Thoracic aorta (tissue), 2 donors: ENCODE results near the gene WARS2. TPM values are rescaled to one million over a fixed set of nuclear protein-coding genes. Genes with fewer than 3 reads are reported as not detected.
"Not testable (repeated sequence)": the region's sequence is repeated elsewhere in the genome, so short reads cannot be mapped to it uniquely, and the experiment has no call there.

Source experiments
- ATAC-seq: fragments of 150-250 bp; one replicate; pipeline ENCODE4 v1.8.0; 2017; ENCODE audit warnings: low read depth; ENCODE audit not compliant: insufficient number of reproducible peaks, low FRiP score
- DNase-seq: peaks from one replicate; pipeline ENCODE4 v3.0.0-alpha.2; 2020; ENCODE audit warnings: low spot score
- H3K27ac ChIP-seq, 2 donors: fragments of 200-600 bp; sonication (generic); 1 replicate in 1 of 2; 2 replicates in 1 of 2; pipeline ENCODE4 v1.5.1; 2016; ENCODE audit warnings: mild to moderate bottlenecking in 2 of 2, moderate library complexity in 2 of 2
- H3K27me3 ChIP-seq: fragments of 200-600 bp; sonication (generic); replicated peaks from 2 replicates; pipeline ENCODE4 v1.6.0; 2016; ENCODE audit warnings: mild to moderate bottlenecking; ENCODE audit not compliant: insufficient read depth
- H3K36me3 ChIP-seq: fragments of 200-600 bp; sonication (generic); one replicate; pipeline ENCODE4 v1.5.1; 2016
- H3K4me1 ChIP-seq, 2 donors: fragments of 200-600 bp; sonication (generic); 1 replicate in 1 of 2; 2 replicates in 1 of 2; pipeline versions ENCODE4 v1.5.1 to v1.6.0; 2016; ENCODE audit warnings: low read depth in 2 of 2, mild to moderate bottlenecking in 1 of 2; ENCODE audit not compliant: control insufficient read depth in 1 of 2
- H3K4me3 ChIP-seq: fragments of 200-600 bp; sonication (generic); 2 replicates; pipeline ENCODE4 v1.5.1; 2016; ENCODE audit warnings: mild to moderate bottlenecking
- H3K9me3 ChIP-seq: fragments of 200-600 bp; sonication (generic); 2 replicates; pipeline ENCODE4 v1.5.1; 2016
- CTCF ChIP-seq: fragments of 200-600 bp; sonication (generic); IDR thresholded peaks from one replicate; pipeline ENCODE4 v1.5.1; 2019; ENCODE audit warnings: antibody characterized with exemption
- total RNA-seq, 2 donors: library from RNA; depleted of rRNA; stranded (reverse); fragments of >200 nt; gene quantifications; one replicate each; pipeline versions ENCODE4 v1.1.0 to v1.2.3, GENCODE V29; 2016

Gene WARS2
- total RNA-seq, 2 donors from 2014 or later = 11.1 to 13.8 TPM

GRCh38 chr1:119132179-119132578 is 8.3 kb downstream of the WARS2 start:
- Histone ChIP-seq H3K27ac (no peak overlapping the region), H3K36me3 (no peaks in the 10 kb centered on the region), H3K4me1 (peaks cover 0 to 6% of the 10 kb centered on the region in 2 donors), H3K9me3 (no peaks in the 10 kb centered on the region), H3K27me3 (no peaks in the 10 kb centered on the region), H3K4me3 (no peak overlapping the region)
- no peak for TF ChIP-seq CTCF
- DNase-seq (no peak), ATAC-seq (no peak)

- Histone ChIP-seq H3K9me3 (peaks cover 5% of the 10 kb centered on the region), H3K4me3 (no peak overlapping the region), H3K4me1 (no peaks in the 10 kb centered on the region), H3K27me3 (no peaks in the 10 kb centered on the region), H3K36me3 (no peaks in the 10 kb centered on the region), H3K27ac (no peak overlapping the region)
- DNase-seq (no peak), ATAC-seq (no peak)
- TF ChIP-seq CTCF = no peak
Observed at GRCh38 chr1:119125874-119126273, 14.6 kb downstream of the WARS2 start.

GRCh38 chr1:119124764-119125163 is 15.7 kb downstream of the WARS2 start:
- DNase-seq = no peak
- ATAC-seq = no peak
- no peaks in the 10 kb centered on the region for H3K4me1 ChIP-seq
- H3K27ac ChIP-seq = no peak overlapping the region
- no peak for TF ChIP-seq CTCF
- H3K9me3 ChIP-seq = peaks cover 5% of the 10 kb centered on the region
- H3K4me3 ChIP-seq = no peak overlapping the region
- no peaks in the 10 kb centered on the region for H3K27me3 ChIP-seq
- H3K36me3 ChIP-seq = no peaks in the 10 kb centered on the region

GRCh38 chr1:119121872-119122271 is 18.6 kb downstream of the WARS2 start:
- not testable (repeated sequence) for H3K4me3 ChIP-seq, DNase-seq, ATAC-seq, H3K4me1 ChIP-seq, H3K27me3 ChIP-seq, H3K9me3 ChIP-seq, H3K36me3 ChIP-seq, H3K27ac ChIP-seq

GRCh38 chr1:119116725-119117124 is 23.7 kb downstream of the WARS2 start:
- no peak for TF ChIP-seq CTCF
- H3K27ac ChIP-seq = no peak overlapping the region
- ATAC-seq = no peak

GRCh38 chr1:119115736-119116135 is 24.7 kb downstream of the WARS2 start:
- ATAC-seq = no peak
- Histone ChIP-seq H3K4me3 (no peak overlapping the region), H3K27me3 (no peaks in the 10 kb centered on the region), H3K9me3 (no peaks in the 10 kb centered on the region), H3K36me3 (no peaks in the 10 kb centered on the region), H3K27ac (no peak overlapping the region), H3K4me1 (no peaks in the 10 kb centered on the region)
- no peak for TF ChIP-seq CTCF
- DNase-seq = no peak

More at GRCh38 chr1:119116725-119117124, 23.7 kb downstream of the WARS2 start:
- H3K36me3 ChIP-seq = no peaks in the 10 kb centered on the region
- no peak for DNase-seq
- H3K9me3 ChIP-seq = peaks cover 4% of the 10 kb centered on the region
- no peak overlapping the region for H3K4me3 ChIP-seq
- H3K4me1 ChIP-seq = no peaks in the 10 kb centered on the region
- H3K27me3 ChIP-seq = no peaks in the 10 kb centered on the region
